Measurements from ENCODE around the gene FKBP9.

- no peak for TF ChIP-seq MAZ (IDR thresholded peaks at IDR 0.05; ENCODE audit: borderline replicate concordance, low read depth, low read length)
- TF ChIP-seq, protein P1, sequence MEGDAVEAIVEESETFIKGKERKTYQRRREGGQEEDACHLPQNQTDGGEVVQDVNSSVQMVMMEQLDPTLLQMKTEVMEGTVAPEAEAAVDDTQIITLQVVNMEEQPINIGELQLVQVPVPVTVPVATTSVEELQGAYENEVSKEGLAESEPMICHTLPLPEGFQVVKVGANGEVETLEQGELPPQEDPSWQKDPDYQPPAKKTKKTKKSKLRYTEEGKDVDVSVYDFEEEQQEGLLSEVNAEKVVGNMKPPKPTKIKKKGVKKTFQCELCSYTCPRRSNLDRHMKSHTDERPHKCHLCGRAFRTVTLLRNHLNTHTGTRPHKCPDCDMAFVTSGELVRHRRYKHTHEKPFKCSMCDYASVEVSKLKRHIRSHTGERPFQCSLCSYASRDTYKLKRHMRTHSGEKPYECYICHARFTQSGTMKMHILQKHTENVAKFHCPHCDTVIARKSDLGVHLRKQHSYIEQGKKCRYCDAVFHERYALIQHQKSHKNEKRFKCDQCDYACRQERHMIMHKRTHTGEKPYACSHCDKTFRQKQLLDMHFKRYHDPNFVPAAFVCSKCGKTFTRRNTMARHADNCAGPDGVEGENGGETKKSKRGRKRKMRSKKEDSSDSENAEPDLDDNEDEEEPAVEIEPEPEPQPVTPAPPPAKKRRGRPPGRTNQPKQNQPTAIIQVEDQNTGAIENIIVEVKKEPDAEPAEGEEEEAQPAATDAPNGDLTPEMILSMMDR (conservative IDR thresholded peaks at IDR 0.05; ENCODE audit: low read depth, low read length), result no peak
- no peak for TF ChIP-seq RAD21 (IDR thresholded peaks at IDR 0.05; ENCODE audit: low read length)
- TF ChIP-seq CHD1 (IDR thresholded peaks at IDR 0.05; ENCODE audit: low read depth, low read length), result no peak
- TF ChIP-seq POLR2A (IDR thresholded peaks at IDR 0.05; ENCODE audit: low read depth, low read length), result no peak
- no peak for TF ChIP-seq SMC3 (IDR thresholded peaks at IDR 0.05; ENCODE audit: low read depth, low read length)
- TF ChIP-seq RCOR1 (IDR thresholded peaks at IDR 0.05; ENCODE audit: insufficient replicate concordance, low read length), result no peak
- TF ChIP-seq, protein P2, sequence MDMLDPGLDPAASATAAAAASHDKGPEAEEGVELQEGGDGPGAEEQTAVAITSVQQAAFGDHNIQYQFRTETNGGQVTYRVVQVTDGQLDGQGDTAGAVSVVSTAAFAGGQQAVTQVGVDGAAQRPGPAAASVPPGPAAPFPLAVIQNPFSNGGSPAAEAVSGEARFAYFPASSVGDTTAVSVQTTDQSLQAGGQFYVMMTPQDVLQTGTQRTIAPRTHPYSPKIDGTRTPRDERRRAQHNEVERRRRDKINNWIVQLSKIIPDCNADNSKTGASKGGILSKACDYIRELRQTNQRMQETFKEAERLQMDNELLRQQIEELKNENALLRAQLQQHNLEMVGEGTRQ (IDR thresholded peaks at IDR 0.05; ENCODE audit: low read depth, low read length), result no peak
- TF ChIP-seq CEBPB (IDR thresholded peaks at IDR 0.05; ENCODE audit: low read depth, low read length), result no peak
- TF ChIP-seq, protein P3, sequence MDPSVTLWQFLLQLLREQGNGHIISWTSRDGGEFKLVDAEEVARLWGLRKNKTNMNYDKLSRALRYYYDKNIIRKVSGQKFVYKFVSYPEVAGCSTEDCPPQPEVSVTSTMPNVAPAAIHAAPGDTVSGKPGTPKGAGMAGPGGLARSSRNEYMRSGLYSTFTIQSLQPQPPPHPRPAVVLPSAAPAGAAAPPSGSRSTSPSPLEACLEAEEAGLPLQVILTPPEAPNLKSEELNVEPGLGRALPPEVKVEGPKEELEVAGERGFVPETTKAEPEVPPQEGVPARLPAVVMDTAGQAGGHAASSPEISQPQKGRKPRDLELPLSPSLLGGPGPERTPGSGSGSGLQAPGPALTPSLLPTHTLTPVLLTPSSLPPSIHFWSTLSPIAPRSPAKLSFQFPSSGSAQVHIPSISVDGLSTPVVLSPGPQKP (IDR thresholded peaks at IDR 0.05; ENCODE audit: borderline replicate concordance, low read depth, low read length), result no peak
- no peak for TF ChIP-seq RFX5 (IDR thresholded peaks at IDR 0.05; ENCODE audit: low read depth, low read length)
These were observed 21.7 kb upstream of the FKBP9 start for GRCh38 chr7:32935558-32935957.
